HUES6 (cell line): Measurements from ENCODE around the gene VOPP1.
A peak's percentile ranks its signal among the peaks of the same experiment; 100 is the strongest.

ENCODE experiments used
- H3K27ac ChIP-seq: 2 replicates; pipeline ENCODE4 v1.7.0; 2013; ENCODE audit warnings: low read depth, mild to moderate bottlenecking, low read length, inconsistent platforms
- H3K27me3 ChIP-seq: 2 replicates; pipeline ENCODE4 v1.6.1; 2013; ENCODE audit warnings: low read length; ENCODE audit not compliant: control insufficient read depth, insufficient read depth
- H3K36me3 ChIP-seq: 2 replicates; pipeline ENCODE4 v1.6.1; 2013; ENCODE audit warnings: low read length; ENCODE audit not compliant: control insufficient read depth, insufficient read depth
- H3K4me1 ChIP-seq: 2 replicates; pipeline ENCODE4 v1.6.1; 2013; ENCODE audit warnings: low read length; ENCODE audit not compliant: control insufficient read depth, insufficient read depth
- H3K4me3 ChIP-seq: 2 replicates; pipeline ENCODE4 v1.5.1; 2013; ENCODE audit warnings: low read depth, low read length
- H3K9ac ChIP-seq: one replicate; pipeline ENCODE4 v1.6.1; 2013; ENCODE audit warnings: mild to moderate bottlenecking, low read length
- H3K9me3 ChIP-seq: 2 replicates; pipeline ENCODE4 v1.6.1; 2013; ENCODE audit warnings: low read depth, low read length; ENCODE audit not compliant: control insufficient read depth, insufficient read depth

The VOPP1 gene

DNA sequence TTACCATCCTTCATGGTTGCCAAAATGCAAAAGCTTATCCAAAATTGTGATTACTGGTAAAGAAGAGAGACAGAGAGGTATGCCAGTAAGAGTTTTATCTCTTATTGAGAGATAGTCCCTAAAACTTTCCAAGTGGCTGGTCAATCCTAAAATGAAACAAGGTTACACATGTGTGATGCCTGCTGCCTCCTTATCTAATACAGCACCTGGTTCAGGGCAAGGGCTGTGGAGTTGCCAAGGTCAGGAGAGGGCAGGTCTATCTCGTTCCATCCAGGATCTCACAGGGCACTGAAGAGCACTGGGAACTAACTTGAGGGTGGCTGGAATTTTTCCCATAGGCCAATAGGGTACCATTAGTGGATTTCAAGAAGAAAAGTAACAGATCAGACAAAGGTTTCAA is 18.3 kb downstream of the VOPP1 start:
- no peak overlapping the region for H3K27ac ChIP-seq
- no peak overlapping the region for H3K4me3 ChIP-seq
- peaks cover 80% of the 10 kb centered on the region for H3K4me1 ChIP-seq

DNA sequence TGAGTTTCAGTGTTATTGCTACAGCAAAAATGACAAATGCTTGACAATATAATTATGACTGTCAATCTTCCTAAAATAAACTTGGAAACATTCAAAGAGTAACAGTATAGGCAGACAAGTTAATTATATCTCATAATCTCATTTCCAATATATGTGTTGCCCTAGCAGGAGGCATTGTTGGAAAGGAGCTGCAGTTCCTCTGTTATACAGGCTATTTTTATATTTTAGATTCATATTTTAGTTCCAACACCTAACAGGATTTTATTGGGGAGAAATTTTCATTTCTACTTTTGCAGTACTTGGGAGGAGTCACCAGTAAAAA is 19.3 kb downstream of the VOPP1 start:
- Histone ChIP-seq H3K4me3 (no peak overlapping the region), H3K4me1 (peaks cover 82% of the 10 kb centered on the region), H3K36me3 (no peaks in the 10 kb centered on the region), H3K9me3 (no peaks in the 10 kb centered on the region), H3K9ac (no peak overlapping the region), H3K27me3 (no peaks in the 10 kb centered on the region), H3K27ac (no peak overlapping the region)

More for the DNA sequence above, 18.3 kb downstream of the VOPP1 start:
- Histone ChIP-seq H3K27me3 (no peaks in the 10 kb centered on the region), H3K9me3 (no peaks in the 10 kb centered on the region), H3K36me3 (no peaks in the 10 kb centered on the region), H3K9ac (no peak overlapping the region)

DNA sequence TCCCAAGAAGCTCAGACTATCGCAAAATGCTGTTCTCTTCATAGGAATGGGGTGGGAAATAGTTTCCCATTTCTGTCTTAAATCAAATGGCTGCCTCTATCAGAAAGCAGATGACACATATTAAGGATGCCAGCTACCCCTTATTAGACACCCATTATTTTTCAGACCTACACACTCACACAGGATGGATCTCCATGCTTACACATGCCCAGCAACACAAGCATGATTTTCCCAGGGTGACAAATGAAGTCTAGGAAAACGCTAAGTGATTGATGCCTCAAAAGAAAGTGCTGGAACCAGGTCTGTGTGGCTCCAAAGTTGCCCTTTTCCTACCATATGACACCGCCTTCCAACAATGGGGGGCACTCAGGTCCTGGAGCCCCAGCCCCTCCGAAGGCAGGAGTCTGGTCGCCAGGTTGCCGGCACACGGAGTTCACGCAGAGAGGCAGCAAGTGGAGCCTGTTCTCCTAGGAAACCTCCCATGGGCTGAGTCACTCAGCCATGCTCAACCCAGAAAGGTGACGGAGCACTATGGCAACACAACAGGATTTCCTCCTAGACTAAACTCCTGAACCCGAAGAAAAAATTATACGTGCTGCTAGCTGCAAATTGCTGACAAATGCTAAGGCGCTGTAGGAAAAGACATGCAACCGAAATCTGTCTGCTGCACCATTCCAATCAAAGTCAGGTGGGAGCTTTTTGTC is 19.8 kb downstream of the VOPP1 start:
- no peak overlapping the region for H3K4me3 ChIP-seq
- no peak overlapping the region for H3K27ac ChIP-seq
- H3K27me3 ChIP-seq, result no peaks in the 10 kb centered on the region
- no peak overlapping the region for H3K9ac ChIP-seq
- H3K9me3 ChIP-seq, result no peaks in the 10 kb centered on the region
- H3K36me3 ChIP-seq, result no peaks in the 10 kb centered on the region
- peaks cover 82% of the 10 kb centered on the region for H3K4me1 ChIP-seq

DNA sequence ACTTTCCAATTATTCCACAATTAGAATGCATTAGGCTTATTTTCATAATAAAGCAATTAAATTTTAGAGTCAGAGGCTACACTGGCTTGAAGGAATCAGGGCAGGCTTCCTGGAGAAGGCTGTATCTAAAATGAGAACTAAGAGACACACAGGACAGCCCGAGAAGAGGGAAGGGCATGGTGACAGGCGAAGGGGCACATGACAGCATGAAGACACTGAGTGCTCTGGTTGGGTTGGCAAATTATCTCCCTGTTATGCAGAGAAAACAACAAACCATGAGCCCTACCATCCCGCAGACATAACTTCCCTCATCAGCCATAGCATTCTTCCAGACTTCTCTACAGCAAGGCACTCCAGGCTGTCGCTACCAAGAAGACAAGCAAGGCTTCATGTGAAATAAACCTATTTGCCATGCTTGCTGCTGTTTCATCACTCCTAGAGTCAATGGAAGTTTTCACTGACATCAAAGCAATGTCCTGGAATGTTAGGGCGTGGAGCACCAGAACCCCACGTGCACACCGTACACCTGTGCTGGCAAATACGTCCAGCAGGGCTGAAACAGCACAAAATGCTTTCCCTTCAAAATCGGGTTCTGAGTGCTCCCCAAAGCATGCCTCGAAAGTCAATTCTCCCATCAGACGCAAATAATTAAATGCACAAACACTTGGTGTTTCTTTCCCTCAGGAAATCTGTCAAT is 21.3 kb downstream of the VOPP1 start:
- H3K36me3 ChIP-seq, result no peaks in the 10 kb centered on the region
- H3K4me1 ChIP-seq, result peaks cover 76% of the 10 kb centered on the region
- no peaks in the 10 kb centered on the region for H3K27me3 ChIP-seq
- H3K9ac ChIP-seq, result no peak overlapping the region
- H3K9me3 ChIP-seq, result no peaks in the 10 kb centered on the region
- no peak overlapping the region for H3K4me3 ChIP-seq
- no peak overlapping the region for H3K27ac ChIP-seq

DNA sequence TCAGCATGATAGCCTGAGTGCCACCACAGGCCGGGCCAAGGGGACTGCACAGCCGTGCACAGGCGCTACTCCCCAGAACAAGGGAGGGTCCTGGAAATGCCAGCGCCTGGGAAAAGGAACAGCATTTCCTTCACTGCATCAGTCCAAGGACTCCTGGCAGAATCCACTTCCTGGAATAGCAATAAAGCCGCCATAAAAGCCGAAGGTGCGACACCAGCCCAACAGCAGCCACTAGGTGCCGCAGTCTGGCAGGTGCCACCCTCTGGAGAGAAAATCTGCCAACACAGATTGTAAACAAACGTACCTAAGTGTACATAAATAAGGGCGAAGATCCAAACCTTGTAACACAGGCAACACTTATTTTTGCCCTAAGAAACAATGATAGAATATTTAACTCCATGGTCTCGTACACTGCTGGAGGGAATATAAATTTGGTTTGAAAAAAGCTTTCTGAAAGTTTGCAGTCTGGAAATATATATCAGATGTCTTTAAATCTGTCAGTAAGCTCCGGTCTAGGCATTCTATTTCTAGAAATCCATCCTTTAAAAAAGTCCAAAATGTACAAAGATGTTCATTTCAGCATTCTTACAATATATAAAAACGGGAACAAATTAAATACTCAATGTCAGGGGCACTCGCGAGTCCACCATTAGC is 22.2 kb downstream of the VOPP1 start:
- Histone ChIP-seq H3K4me3 (no peak overlapping the region), H3K9ac (no peak overlapping the region), H3K4me1 (peaks cover 72% of the 10 kb centered on the region)

DNA sequence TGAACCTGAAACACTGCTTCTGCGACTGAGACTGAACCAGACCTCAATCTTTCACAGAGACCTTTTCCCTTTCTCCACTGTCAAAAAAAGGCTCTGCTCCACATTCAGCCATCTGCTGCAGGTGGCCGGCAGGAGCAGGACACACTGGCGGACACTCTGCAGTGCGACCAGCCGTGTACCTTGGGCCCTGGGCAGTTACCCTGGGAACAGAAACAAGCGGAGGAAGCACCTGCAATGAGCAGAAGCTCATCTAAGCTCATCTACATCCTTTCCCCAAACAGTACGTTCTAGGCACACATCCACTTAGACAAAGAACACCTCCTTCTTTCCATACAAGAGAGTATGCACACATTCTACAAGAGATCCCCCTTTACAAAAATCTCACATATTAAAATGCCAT is 22.8 kb downstream of the VOPP1 start:
- no peaks in the 10 kb centered on the region for H3K27me3 ChIP-seq
- H3K9me3 ChIP-seq, result no peaks in the 10 kb centered on the region
- H3K4me3 ChIP-seq, result no peak overlapping the region
- peaks cover 65% of the 10 kb centered on the region for H3K4me1 ChIP-seq
- no peak overlapping the region for H3K27ac ChIP-seq
- H3K9ac ChIP-seq, result no peak overlapping the region
- H3K36me3 ChIP-seq, result no peaks in the 10 kb centered on the region

More for the DNA sequence above, 22.2 kb downstream of the VOPP1 start:
- Histone ChIP-seq H3K9me3 (no peaks in the 10 kb centered on the region), H3K27ac (no peak overlapping the region), H3K27me3 (no peaks in the 10 kb centered on the region), H3K36me3 (no peaks in the 10 kb centered on the region)

DNA sequence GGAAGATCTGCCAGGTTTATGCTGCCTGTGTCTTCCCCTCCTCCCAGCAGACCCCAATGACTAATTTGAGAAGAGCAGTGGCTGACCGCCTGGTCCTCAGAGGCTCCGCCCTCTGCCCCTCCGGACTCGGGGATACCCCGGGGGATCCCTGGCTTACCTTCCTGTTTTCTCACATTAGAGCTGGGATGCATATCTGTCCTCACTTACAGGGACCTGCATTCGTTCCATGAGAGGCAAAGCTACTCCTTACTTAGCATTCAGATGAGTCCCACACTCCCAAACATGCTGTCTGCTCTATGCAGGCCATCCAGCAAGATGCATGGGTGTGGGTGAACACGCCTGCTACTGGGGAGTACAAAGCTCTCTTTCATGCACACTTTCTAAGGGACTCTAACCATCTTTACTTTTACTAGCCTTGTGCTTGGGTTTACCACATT is 24.0 kb downstream of the VOPP1 start:
- H3K9ac ChIP-seq, result no peak overlapping the region
- H3K27me3 ChIP-seq, result no peaks in the 10 kb centered on the region
- no peaks in the 10 kb centered on the region for H3K36me3 ChIP-seq
- no peak overlapping the region for H3K4me3 ChIP-seq
- H3K9me3 ChIP-seq, result no peaks in the 10 kb centered on the region
- peaks cover 55% of the 10 kb centered on the region for H3K4me1 ChIP-seq
- no peak overlapping the region for H3K27ac ChIP-seq

DNA sequence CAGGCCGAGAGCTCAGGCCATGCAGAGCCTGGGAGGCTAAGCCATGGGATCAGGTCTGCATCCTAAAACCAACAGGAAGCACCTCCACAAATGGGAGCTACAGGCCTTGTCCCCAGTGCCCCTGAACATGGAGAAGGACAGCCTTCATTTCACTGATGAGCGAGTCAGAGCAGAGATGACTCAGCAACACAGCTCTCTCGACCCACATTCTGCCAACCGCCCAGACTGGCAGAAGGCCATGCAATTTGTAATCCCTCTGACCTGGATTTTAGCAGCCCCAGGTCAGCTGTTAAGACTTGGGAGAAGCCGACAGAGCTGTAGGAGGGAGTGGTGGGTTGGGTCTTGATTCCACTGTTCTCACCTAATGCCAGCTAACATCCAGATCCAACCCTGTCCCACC is 25.5 kb downstream of the VOPP1 start:
- H3K4me3 ChIP-seq, result no peak overlapping the region
- H3K9ac ChIP-seq, result no peak overlapping the region
- H3K27ac ChIP-seq, result no peak overlapping the region; the same call in 1 of the 2 replicates
- H3K4me1 ChIP-seq, result peaks cover 44% of the 10 kb centered on the region
- no peaks in the 10 kb centered on the region for H3K9me3 ChIP-seq
- no peaks in the 10 kb centered on the region for H3K36me3 ChIP-seq
- H3K27me3 ChIP-seq, result no peaks in the 10 kb centered on the region

DNA sequence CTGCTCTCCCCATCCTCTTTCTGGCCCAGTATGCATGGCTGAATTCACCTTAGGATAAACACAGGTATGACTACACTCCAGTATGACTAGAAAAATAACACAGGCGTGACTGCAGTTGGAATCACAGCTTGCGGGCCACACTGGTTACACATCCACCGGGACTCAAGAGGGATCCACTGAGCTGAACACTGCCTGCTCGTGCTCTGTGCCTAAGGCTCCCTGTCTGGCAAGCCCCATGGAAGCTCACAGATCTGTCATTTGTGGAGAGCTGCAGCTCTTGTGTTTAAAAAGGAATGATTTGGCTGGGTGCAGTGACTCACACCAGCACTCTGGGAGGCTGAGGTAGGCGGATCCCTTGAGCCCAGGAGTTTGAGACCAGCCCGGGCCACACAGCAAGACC is 26.8 kb downstream of the VOPP1 start:
- H3K4me1 ChIP-seq, result peaks cover 42% of the 10 kb centered on the region

DNA sequence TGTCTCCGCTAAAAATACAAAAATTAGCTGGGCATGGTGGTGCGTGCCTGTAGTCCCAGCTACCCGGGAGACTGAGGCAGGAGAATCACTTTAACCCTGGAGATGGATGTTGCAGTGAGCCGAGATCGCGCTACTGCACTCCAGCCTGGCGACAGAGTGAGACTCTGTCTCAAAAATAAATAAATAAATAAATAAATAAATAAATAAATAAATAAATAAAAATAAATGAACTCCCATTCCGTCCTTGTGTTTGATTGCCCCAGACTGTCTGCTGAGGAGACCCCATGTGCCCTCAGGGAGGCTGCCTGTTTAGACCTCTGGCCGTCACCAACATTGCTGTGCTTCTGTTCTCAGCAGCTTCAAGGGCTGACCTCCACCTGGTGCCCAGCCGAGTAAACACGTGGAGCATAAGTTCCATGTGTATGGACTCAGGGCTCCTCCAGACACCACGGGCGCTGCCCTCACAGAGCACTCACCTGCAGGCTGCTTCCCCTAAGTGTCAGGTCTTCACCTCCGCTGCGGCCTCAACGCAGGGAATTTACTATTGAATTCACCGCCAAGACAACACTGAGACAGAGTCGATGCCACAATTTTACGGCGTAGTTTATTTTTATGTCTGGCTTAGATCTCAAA is 32.0 kb downstream of the VOPP1 start:
- H3K9ac ChIP-seq, result no peak overlapping the region
- no peaks in the 10 kb centered on the region for H3K36me3 ChIP-seq
- peaks cover 46% of the 10 kb centered on the region for H3K4me1 ChIP-seq
- no peak overlapping the region for H3K27ac ChIP-seq
- no peak overlapping the region for H3K4me3 ChIP-seq
- no peaks in the 10 kb centered on the region for H3K9me3 ChIP-seq
- no peaks in the 10 kb centered on the region for H3K27me3 ChIP-seq

More for the DNA sequence above, 26.8 kb downstream of the VOPP1 start:
- no peaks in the 10 kb centered on the region for H3K9me3 ChIP-seq
- H3K27ac ChIP-seq, result no peak overlapping the region
- no peak overlapping the region for H3K4me3 ChIP-seq
- H3K27me3 ChIP-seq, result no peaks in the 10 kb centered on the region
- H3K36me3 ChIP-seq, result no peaks in the 10 kb centered on the region
- no peak overlapping the region for H3K9ac ChIP-seq

DNA sequence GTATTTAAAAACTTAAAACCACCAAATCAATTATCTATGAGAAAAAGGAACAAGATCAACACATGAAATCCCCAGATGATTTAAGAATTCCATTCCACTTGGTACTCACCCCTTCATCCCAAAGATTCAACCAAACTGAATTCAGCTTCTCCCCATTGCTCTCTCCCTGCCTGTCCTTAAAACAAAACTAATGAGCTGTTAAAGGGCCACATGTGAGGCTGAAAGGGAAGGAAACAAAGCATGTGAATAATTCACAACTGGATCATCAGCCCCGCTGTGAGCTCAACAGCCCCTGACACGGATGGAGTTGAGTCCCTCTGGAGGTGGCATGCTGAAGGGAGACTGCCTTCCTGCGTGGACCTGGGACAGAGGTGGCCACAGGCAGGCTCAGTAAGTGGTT is 32.9 kb downstream of the VOPP1 start:
- Histone ChIP-seq H3K27ac (no peak overlapping the region), H3K9ac (no peak overlapping the region), H3K9me3 (no peaks in the 10 kb centered on the region), H3K4me1 (peaks cover 54% of the 10 kb centered on the region), H3K27me3 (no peaks in the 10 kb centered on the region), H3K4me3 (peak overlapping the region; percentile 3; the same call in 1 of the 2 replicates), H3K36me3 (no peaks in the 10 kb centered on the region)
